Vagina (tissue), 2 donors: ENCODE results near the gene UGGT1. TPM values are rescaled to one million over a fixed set of nuclear protein-coding genes. Genes with fewer than 3 reads are reported as not detected.

Experiments
- DNase-seq, 2 donors: peaks; one replicate each; pipeline ENCODE4 v3.0.0-alpha.2; 2017; ENCODE audit errors: extremely low spot score in 2 of 2
- H3K27ac ChIP-seq: fragments of 200-600 bp; sonication (generic); one replicate; pipeline ENCODE4 v1.5.1; 2019
- H3K27me3 ChIP-seq: fragments of 200-600 bp; sonication (generic); one replicate; pipeline ENCODE4 v1.5.1; 2019
- H3K36me3 ChIP-seq, 2 donors: fragments of 200-600 bp; sonication (generic); one replicate each; pipeline ENCODE4 v1.5.1; 2017 to 2019
- H3K4me1 ChIP-seq: fragments of 200-600 bp; sonication (generic); one replicate; pipeline ENCODE4 v1.5.1; 2019
- H3K4me3 ChIP-seq, 2 donors: fragments of 200-600 bp; sonication (generic); 1 replicate in 1 of 2; 2 replicates in 1 of 2; pipeline ENCODE4 v1.5.1; 2016 to 2019
- H3K9me3 ChIP-seq: fragments of 200-600 bp; sonication (generic); one replicate; pipeline ENCODE4 v1.5.1; 2019
- POLR2A ChIP-seq, 2 donors: fragments of 450-650 bp; IDR thresholded peaks; one replicate each; pipeline ENCODE4 v1.6.1; 2017; ENCODE audit warnings: antibody characterized with exemption in 2 of 2, mild to moderate bottlenecking in 2 of 2, moderate library complexity in 2 of 2
- POLR2AphosphoS5 ChIP-seq, 2 donors: sonication (generic); formaldehyde crosslinking; IDR thresholded peaks; one replicate each; pipeline ENCODE4 v1.9.0; 2017; ENCODE audit warnings: antibody characterized with exemption in 2 of 2, mild to moderate bottlenecking in 2 of 2, low read depth in 1 of 2; ENCODE audit not compliant: insufficient read depth in 1 of 2
- intact Hi-C: fragments of 100-400 bp; cut with DNase I; formaldehyde crosslinking; loops from one replicate; pipeline ENCODE4 v1.15.1; 2023
- total RNA-seq: library from RNA; depleted of rRNA; stranded (reverse); fragments of >200 nt; gene quantifications from one replicate; pipeline ENCODE4 v1.2.3, GENCODE V29; 2016
- TF ChIP-seq, protein P1 (sequence below), 3 experiments: fragments of 450-650 bp in 2 of 3; fragments of 200-600 bp in 1 of 3; sonication (generic) in 1 of 3; IDR thresholded peaks; one replicate each; pipeline ENCODE4 v1.5.1; 2017 to 2019; ENCODE audit warnings: antibody characterized with exemption in 3 of 3, mild to moderate bottlenecking in 2 of 3, moderate library complexity in 2 of 3

UGGT1 gene
- total RNA-seq, 1 donor from 2014 or later, result 40.5 TPM

- intact Hi-C loops, result no loop called here
- TF ChIP-seq POLR2AphosphoS5 (IDR thresholded peaks at IDR 0.05; ENCODE audit: insufficient read depth in 1 of 2, low read depth in 1 of 2), result no peak
- TF ChIP-seq, protein P1, sequence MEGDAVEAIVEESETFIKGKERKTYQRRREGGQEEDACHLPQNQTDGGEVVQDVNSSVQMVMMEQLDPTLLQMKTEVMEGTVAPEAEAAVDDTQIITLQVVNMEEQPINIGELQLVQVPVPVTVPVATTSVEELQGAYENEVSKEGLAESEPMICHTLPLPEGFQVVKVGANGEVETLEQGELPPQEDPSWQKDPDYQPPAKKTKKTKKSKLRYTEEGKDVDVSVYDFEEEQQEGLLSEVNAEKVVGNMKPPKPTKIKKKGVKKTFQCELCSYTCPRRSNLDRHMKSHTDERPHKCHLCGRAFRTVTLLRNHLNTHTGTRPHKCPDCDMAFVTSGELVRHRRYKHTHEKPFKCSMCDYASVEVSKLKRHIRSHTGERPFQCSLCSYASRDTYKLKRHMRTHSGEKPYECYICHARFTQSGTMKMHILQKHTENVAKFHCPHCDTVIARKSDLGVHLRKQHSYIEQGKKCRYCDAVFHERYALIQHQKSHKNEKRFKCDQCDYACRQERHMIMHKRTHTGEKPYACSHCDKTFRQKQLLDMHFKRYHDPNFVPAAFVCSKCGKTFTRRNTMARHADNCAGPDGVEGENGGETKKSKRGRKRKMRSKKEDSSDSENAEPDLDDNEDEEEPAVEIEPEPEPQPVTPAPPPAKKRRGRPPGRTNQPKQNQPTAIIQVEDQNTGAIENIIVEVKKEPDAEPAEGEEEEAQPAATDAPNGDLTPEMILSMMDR (IDR thresholded peaks at IDR 0.05), result no peak
- TF ChIP-seq POLR2A (IDR thresholded peaks at IDR 0.05), result no peak
- peaks cover 0 to 20% of the 10 kb centered on the region in 2 donors for H3K36me3 ChIP-seq
- no peak overlapping the region for H3K4me3 ChIP-seq
- H3K27ac ChIP-seq, result no peak overlapping the region
- no peaks in the 10 kb centered on the region for H3K4me1 ChIP-seq
- H3K9me3 ChIP-seq, result no peaks in the 10 kb centered on the region
- H3K27me3 ChIP-seq, result no peaks in the 10 kb centered on the region
- no peak for DNase-seq
These were observed 14.1 kb downstream of the UGGT1 start for GRCh38 chr2:128105072-128105471.

DNA sequence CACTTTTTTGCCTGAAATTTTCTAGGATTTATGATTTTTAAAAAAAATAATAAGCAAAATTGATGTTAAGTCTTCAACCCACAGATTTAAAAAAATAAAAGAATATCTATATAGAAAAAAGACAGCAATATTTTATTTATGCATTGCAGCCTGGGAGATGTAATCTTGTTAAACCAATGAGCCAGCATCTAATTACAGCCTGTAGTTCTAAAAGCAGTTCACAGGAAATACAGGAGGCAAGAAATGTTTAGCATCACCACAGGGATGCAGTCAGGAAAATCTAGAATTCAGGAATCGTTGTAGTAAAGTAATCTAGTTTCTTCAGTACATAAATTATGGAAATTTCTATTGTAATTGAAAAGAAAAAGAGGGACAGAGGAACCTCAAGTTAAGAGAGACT is 17.2 kb downstream of the UGGT1 start:
- intact Hi-C loops, result no loop called here
- no peak overlapping the region for H3K27ac ChIP-seq

DNA sequence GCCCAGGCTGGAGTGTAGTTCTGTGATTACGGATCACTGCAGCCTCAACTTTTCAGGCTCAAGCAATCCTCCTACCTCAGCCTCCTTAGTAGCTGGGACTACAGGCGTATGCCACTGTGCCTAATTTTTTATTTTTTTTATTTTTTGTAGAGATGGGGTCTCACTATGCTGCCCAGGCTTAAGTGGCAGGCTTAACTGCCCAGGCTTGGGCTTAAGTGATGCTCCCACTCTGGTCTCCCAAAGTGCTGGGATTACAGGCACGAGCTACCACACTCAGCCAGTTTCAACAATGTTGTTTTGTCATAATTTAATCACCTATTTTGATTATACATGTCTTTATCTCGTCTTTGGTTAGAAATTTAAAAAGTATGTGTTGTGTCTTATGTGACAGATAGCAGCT is 18.2 kb downstream of the UGGT1 start:
- DNase-seq, result no peak
- Histone ChIP-seq H3K36me3 (peaks cover 0 to 34% of the 10 kb centered on the region in 2 donors), H3K27me3 (no peaks in the 10 kb centered on the region), H3K4me3 (no peak overlapping the region), H3K27ac (no peak overlapping the region), H3K4me1 (no peaks in the 10 kb centered on the region), H3K9me3 (no peaks in the 10 kb centered on the region)
- intact Hi-C loops, result no loop called here
- TF ChIP-seq POLR2A (IDR thresholded peaks at IDR 0.05) (no peak), POLR2AphosphoS5 (IDR thresholded peaks at IDR 0.05; ENCODE audit: insufficient read depth in 1 of 2, low read depth in 1 of 2) (no peak)
- TF ChIP-seq, protein P1 (IDR thresholded peaks at IDR 0.05), result no peak

More for the DNA sequence above, 17.2 kb downstream of the UGGT1 start:
- Histone ChIP-seq H3K9me3 (no peaks in the 10 kb centered on the region), H3K36me3 (peaks cover 0 to 30% of the 10 kb centered on the region in 2 donors), H3K27me3 (no peaks in the 10 kb centered on the region), H3K4me3 (no peak overlapping the region), H3K4me1 (no peaks in the 10 kb centered on the region)
- TF ChIP-seq POLR2AphosphoS5 (IDR thresholded peaks at IDR 0.05; ENCODE audit: insufficient read depth in 1 of 2, low read depth in 1 of 2) (no peak), POLR2A (IDR thresholded peaks at IDR 0.05) (no peak)
- TF ChIP-seq, protein P1 (IDR thresholded peaks at IDR 0.05), result no peak
- DNase-seq, result no peak

- intact Hi-C loops, result no loop called here
- H3K27me3 ChIP-seq, result no peaks in the 10 kb centered on the region
- H3K4me3 ChIP-seq, result no peak overlapping the region
- H3K9me3 ChIP-seq, result no peaks in the 10 kb centered on the region
- TF ChIP-seq POLR2AphosphoS5 (IDR thresholded peaks at IDR 0.05; ENCODE audit: insufficient read depth in 1 of 2, low read depth in 1 of 2) (no peak), POLR2A (IDR thresholded peaks at IDR 0.05) (no peak)
- TF ChIP-seq, protein P1 (IDR thresholded peaks at IDR 0.05), result no peak
- no peak for DNase-seq
- H3K27ac ChIP-seq, result no peak overlapping the region
- no peaks in the 10 kb centered on the region for H3K4me1 ChIP-seq
- H3K36me3 ChIP-seq, result peaks cover 0 to 66% of the 10 kb centered on the region in 2 donors
These were observed 25.1 kb downstream of the UGGT1 start for GRCh38 chr2:128115921-128116623.

- TF ChIP-seq, protein P1 (IDR thresholded peaks at IDR 0.05), result no peak
- TF ChIP-seq POLR2AphosphoS5 (IDR thresholded peaks at IDR 0.05; ENCODE audit: insufficient read depth in 1 of 2, low read depth in 1 of 2), result no peak
- TF ChIP-seq POLR2A (IDR thresholded peaks at IDR 0.05), result no peak
- H3K27ac ChIP-seq, result no peak overlapping the region
- peaks cover 0 to 58% of the 10 kb centered on the region in 2 donors for H3K36me3 ChIP-seq
- H3K27me3 ChIP-seq, result no peaks in the 10 kb centered on the region
- H3K4me3 ChIP-seq, result no peak overlapping the region
- intact Hi-C loops, result no loop called here
- H3K4me1 ChIP-seq, result no peaks in the 10 kb centered on the region
- H3K9me3 ChIP-seq, result no peaks in the 10 kb centered on the region
- no peak for DNase-seq
These were observed 43.6 kb downstream of the UGGT1 start for GRCh38 chr2:128134573-128134972.
